NCI-H1417 treated with DMSO at 0.1 percent for 48 hours (cell line): ENCODE measurements around the gene TYW1.
"Not testable (repeated sequence)": the region's sequence is repeated elsewhere in the genome, so short reads cannot be mapped to it uniquely, and the experiment has no call there.

Source experiments
- DNase-seq: peaks from one replicate; lab custom pipeline; 2025; lab: John Stamatoyannopoulos, UW

Gene TYW1

DNA sequence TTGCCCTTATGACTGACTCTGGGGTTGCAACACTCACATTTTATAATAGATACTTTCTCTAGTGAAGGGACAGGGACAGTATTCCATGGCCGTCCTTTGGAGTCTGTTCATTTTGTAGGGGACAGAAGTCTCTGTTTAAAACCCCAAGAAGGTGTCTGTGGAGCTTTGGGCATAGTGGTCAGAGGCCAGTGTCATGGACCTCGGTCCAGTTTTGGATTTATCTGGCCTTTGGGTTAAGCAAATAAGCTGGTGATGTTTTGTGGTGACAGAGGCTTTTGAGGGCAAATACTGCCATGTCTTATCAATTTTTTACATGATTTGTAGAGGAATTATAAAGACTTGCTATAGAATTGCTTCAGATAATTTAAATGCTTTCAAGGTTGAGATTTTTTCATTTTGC lies 50.2 kb downstream of the TYW1 start:
- not testable (repeated sequence) for DNase-seq

- DNase-seq, result not testable (repeated sequence)
Observed at GRCh38 chr7:67049908-67050307, 53.3 kb downstream of the TYW1 start.

DNA sequence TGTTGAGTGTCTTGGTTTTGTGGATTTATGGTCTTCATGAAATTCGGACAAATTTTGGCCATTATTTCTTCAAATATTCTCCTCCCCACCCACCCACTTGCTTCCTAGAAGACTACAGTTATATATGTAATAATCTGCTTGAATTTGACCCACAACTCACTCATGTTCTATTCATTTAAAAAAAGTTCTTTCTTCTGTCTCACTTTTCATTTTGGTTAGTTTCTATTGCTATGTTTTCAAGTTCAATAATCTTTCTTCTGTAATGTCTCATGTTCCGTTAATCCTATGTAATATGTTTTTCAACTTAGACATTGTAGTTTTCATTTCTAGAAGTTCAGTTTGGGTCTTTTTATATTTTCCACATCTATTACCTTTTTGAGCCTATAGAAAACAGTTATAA lies 55.5 kb downstream of the TYW1 start:
- DNase-seq, result not testable (repeated sequence)

DNA sequence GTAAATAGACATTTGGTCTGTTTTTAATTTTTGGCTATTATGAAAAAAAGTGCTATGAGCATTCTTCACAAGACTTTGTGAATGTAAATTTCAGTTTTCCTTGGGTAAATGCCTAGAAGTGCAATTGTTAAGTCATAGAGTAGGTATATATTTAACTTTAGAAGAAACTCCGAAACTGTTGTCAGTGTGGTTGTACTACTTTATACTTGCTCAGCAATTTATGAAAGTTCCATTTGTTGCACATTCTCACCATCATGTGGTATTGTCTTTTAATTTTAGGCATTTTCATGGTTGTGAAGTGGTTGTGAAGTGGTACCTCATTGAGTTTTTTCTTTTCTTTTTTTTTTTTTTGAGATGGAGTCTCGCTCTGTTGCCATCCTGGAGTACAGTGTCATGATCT lies 60.0 kb downstream of the TYW1 start:
- no peak for DNase-seq

DNA sequence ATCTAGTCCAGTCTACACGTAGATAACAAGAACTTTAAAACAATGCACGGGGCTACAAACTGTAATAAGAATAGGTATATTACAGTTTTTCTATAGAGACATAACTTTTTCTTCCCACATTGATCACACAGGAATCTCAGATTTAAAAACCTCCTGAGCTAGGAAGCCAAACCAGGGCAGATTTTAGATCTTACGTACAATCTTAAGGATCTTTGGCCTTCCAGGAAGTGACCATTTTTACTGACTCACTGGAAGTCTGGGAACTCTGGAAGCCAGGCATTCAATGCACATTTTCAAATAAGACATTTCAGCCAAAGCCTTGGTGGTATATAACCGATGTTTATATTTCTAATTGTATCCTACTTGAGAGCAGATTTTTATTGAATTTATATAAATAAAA lies 64.7 kb downstream of the TYW1 start:
- DNase-seq, result not testable (repeated sequence)

- DNase-seq, result not testable (repeated sequence)
Observed at GRCh38 chr7:67062802-67063201, 66.2 kb downstream of the TYW1 start.

- DNase-seq, result not testable (repeated sequence)
Observed at GRCh38 chr7:67066950-67067622, 70.5 kb downstream of the TYW1 start.

DNA sequence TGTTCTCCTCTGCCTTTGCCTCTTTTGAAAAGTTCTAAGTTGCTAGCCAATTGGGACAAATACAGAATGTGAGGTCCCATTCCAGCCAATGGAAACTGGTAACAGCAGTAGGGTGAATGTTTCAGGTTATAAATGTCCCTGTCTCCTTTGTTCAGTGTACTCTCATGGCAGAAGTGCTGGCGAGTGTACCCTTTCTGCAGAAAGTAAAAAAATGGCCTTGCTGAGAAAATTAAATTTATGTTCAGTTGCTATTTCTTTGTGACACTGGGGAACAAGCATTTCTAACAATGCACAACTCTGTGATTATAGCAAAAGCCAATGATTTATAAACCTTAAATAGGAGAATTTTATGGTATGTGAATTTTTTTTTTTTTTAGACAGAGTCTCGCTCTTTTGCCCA lies 79.5 kb downstream of the TYW1 start:
- DNase-seq, result not testable (repeated sequence)

DNA sequence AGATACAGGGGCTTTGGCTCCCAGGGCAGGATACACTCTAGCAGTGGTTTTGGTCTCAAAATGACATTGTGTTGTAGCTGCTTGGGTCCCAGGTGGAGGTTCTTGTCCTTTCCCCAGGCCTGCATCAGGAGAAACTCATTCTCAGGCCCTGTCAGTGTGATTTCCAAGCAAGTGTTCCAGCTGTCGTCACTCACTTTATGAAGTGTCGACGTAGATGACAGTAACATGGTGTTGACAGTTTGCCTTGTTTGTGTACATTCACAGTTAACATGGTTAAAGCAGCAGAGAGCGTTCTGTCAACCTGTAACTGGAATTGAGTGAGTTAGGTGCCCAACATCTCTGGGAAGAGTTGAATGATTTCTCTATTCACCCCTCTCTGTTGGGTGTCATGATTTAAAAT lies 86.2 kb downstream of the TYW1 start:
- DNase-seq, result not testable (repeated sequence)

DNA sequence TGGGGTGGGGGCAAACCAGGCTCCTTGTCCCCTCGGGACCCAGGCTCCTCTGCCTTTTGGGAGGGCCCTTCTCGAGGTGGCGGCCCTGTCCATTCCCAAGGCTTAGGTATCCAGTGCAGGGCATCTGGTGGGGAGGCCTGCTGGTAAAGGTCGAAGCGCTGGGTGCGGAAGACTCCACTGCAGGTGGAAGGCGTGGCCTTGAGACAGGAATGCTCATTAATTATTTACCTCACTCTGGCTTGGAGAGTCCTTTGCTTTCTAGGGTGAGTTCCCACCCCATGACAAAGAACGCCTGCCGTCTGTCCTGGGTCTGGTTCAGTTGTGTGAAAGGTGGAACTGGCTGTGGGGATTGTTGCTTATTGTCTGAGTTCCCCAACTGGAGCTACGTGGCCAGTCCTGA lies 92.6 kb downstream of the TYW1 start:
- DNase-seq, result not testable (repeated sequence)

DNA sequence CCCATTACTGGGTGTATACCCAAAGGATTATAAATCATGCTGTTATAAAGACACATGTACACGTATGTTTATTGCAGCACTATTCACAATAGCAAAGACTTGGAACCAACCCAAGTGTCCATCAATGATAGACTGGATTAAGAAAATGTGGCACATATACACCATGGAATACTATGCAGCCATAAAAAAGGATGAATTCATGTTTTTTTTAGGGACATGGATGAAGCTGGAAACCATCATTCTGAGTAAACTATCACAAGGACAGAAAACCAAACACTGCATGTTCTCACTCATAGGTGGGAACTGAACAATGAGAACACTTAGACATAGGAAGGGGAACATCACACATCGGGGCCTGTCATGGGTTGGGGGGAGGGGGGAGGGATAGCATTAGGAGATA lies 94.4 kb downstream of the TYW1 start:
- DNase-seq, result not testable (repeated sequence)

GRCh38 chr7:67098031-67098430 lies 101.4 kb downstream of the TYW1 start:
- DNase-seq, result not testable (repeated sequence)

GRCh38 chr7:67099406-67099805 lies 102.8 kb downstream of the TYW1 start:
- DNase-seq, result not testable (repeated sequence)

DNA sequence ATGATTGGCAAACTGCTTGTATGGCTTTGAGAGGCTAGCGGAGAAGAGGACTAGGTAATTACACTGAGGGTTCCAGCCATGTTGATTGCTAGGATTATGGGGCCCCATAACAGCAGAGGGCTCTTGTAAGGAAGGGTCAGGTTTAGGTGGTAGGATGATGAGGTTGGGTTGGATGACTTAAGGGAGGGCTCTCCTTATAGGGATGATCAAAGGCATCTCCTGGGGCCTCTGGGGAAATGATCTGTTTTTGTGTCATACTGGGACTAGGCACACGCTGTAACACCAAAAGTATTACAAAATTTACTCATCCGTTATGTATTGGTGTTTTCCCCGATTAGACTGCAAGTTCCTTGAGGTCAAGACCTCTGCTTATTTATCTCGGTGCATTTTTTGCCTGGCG lies 103.4 kb downstream of the TYW1 start:
- not testable (repeated sequence) for DNase-seq

- no peak for DNase-seq
Observed at GRCh38 chr7:67100956-67101361, 104.3 kb downstream of the TYW1 start.

- not testable (repeated sequence) for DNase-seq
Observed at GRCh38 chr7:67104937-67105336, 108.3 kb downstream of the TYW1 start.

GRCh38 chr7:67105377-67105776 lies 108.7 kb downstream of the TYW1 start:
- no peak for DNase-seq

DNA sequence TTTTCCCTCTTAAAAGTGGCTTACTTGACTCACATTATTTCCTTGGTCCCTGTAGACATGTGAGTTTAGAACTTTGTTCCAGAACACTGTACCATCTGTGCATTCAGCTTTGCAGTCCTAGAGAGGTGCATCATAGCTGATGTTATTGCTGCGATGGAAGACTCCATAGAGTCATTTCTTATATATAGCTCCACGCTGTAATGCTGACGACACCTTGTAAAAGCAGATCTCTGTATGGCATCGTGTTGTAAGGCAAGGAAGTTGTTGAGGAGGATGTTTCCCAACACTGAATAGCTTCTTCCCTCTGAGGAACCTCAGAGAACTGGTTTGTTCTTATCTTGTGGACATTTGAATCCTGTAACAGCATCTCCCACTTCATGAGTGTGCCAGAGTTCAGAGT lies 109.6 kb downstream of the TYW1 start:
- DNase-seq, result not testable (repeated sequence)

- not testable (repeated sequence) for DNase-seq
Observed at GRCh38 chr7:67111342-67111741, 114.7 kb downstream of the TYW1 start.

DNA sequence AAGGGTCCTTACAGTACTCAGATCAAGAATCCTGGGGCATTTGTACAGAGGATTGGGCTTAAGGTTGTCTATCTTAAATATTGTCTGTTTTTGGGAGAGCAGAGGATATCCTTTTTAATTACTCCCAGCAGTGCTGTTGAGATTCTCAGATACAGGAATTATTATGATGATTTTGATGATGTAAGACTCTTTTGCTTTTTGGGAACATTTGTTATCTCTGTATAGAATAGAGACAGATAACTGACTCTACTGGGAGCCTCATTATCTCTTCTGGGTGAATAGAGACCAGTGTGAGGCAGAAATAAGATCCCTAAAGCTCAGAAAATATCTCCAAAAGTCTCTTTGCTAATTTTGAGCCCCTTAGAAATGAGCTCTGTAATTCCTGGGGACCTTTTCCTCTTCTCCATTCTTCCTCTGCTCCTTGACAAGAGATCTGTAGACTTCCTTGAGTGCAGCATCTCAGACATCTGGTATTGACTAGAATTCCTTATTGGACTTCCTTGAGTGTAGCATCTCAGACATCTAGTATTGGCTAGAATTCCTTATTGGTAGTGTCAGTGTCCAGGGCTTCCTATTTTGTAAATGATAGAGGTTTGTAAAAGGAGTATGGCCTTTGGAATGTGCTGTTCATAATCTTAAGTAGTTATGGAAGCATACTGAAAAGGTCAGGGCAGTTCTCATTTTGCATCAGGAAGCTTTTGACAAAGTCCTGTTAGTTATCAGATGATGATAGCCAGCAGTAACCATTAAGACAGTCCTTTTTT lies 118.0 kb downstream of the TYW1 start:
- DNase-seq, result not testable (repeated sequence)

DNA sequence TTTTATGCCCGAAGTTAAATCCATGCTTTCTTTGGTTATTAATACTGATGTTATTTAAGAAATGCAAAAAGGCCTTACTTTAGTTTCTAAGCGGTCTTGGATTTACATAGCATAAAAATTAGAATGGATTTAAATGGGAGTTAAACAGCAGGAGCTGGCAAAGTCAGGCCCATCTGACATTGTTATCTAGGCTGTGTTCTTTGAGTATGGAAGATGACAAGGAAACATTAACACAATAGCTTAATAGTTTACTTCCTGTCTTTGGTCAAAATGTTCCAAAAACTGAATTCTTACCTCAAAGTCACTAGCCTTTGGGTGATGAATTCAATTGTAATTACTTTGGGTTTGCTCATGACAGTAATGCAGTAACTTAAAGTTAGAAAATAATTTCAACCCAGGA lies 123.9 kb downstream of the TYW1 start:
- DNase-seq, result not testable (repeated sequence)

DNA sequence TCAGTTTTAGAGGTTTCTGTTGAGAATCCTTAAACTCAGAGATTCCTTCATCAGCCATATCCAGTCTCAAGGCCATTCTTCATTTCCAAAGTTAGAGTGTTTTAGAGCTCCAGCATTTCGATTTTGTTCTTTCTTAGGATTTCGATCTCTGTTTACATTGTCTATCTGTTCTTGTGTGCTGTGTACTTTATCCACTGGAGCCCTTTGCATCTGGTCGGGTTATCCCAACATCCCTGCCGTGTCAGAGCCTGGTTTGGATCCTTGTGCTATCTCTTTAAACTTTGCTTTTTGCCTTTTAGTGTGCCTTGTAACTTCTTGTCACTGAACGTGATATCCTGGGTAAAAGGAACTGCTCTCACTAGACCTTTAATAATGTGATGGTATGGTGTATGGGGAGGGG lies 131.6 kb downstream of the TYW1 start:
- not testable (repeated sequence) for DNase-seq

- not testable (repeated sequence) for DNase-seq
Observed at GRCh38 chr7:67130766-67131165, 134.1 kb downstream of the TYW1 start.
